ENCODE data around the gene CHTF18. TPM values are rescaled to one million over a fixed set of nuclear protein-coding genes. Genes with fewer than 3 reads are reported as not detected.

Gene CHTF18
- total and polyA plus RNA-seq, 2 donors (not counting 3 experiments of a cell fraction or from before 2014, with no cell fraction given), result 33.0 to 69.5 TPM

GRCh38 chr16:847151-847550, 58.7 kb downstream of the CHTF18 start:
- peaks cover 3% of the 10 kb centered on the region for H3K9me3 ChIP-seq (replicated peaks; ENCODE audit: control insufficient read depth, insufficient read depth, low read length)

More at GRCh38 chr16:847151-847550, 58.7 kb downstream of the CHTF18 start:
- no peaks in the 10 kb centered on the region for H3K36me3 ChIP-seq (ENCODE audit: control insufficient read depth in 2 of 2, extremely low read depth in 1 of 2, insufficient read depth in 2 of 2, low read length in 2 of 2)
- ChIA-PET POLR2A (no interaction called here), CTCF (no interaction called here)
- H3K79me2 ChIP-seq (ENCODE audit: control insufficient read depth, insufficient read depth, low read length), result no peaks in the 10 kb centered on the region
- H3K27ac ChIP-seq (ENCODE audit: insufficient read depth, low read depth, low read length), result no peak overlapping the region
- DNase-seq (ENCODE audit: low read depth, low spot score), result no peak
- H3K27me3 ChIP-seq (ENCODE audit: control insufficient read depth in 2 of 2, insufficient read depth in 2 of 2, low read length in 2 of 2), result no peaks in the 10 kb centered on the region
- H4K20me1 ChIP-seq (replicated peaks; ENCODE audit: control insufficient read depth, extremely low read depth, insufficient read depth, low read length), result no peaks in the 10 kb centered on the region
- no TSS peak for BruUV-seq (replicated peaks)
- no peak for FAIRE-seq
- no peak overlapping the region for H3K4me3 ChIP-seq (replicated peaks in 1 of 3; ENCODE audit: insufficient read depth in 1 of 3, low read depth in 1 of 3, low read length in 3 of 3)
- H3K4me2 ChIP-seq (ENCODE audit: insufficient read depth, low read length), result no peak overlapping the region
- no peak overlapping the region for H3K9ac ChIP-seq (replicated peaks; ENCODE audit: extremely low read depth, insufficient read depth, low read length)
- H2AFZ ChIP-seq (ENCODE audit: low read depth, low read length), result no peak overlapping the region
- TF ChIP-seq EZH2 (IDR thresholded peaks at IDR 0.05; ENCODE audit: borderline replicate concordance, low read depth, low read length, severe bottlenecking) (no peak), MAX (IDR thresholded peaks at IDR 0.05; ENCODE audit: insufficient read depth, insufficient read length) (no peak), GATA2 (IDR thresholded peaks at IDR 0.05; ENCODE audit: insufficient read depth, insufficient read length, low read depth, low read length) (no peak), POLR2A (IDR thresholded peaks at IDR 0.05; ENCODE audit: low read depth, low read length) (no peak), CTCF (IDR thresholded peaks at IDR 0.05; ENCODE audit: extremely low read depth in 1 of 2, insufficient read depth in 1 of 2, low read depth in 1 of 2, low read length in 2 of 2) (no peak), FOS (IDR thresholded peaks at IDR 0.05; ENCODE audit: borderline replicate concordance, insufficient read depth, low read length) (no peak), MYC (IDR thresholded peaks at IDR 0.05; ENCODE audit: low read depth, low read length) (no peak)
- dilution Hi-C loops (cut with MboI; ENCODE audit: extremely low pct_ligation_motif_present, low sequenced_read_pairs), result no loop called here
- H3K4me1 ChIP-seq (ENCODE audit: control insufficient read depth, extremely low read depth, insufficient read depth, low read length), result no peaks in the 10 kb centered on the region
- H3K9me1 ChIP-seq (replicated peaks; ENCODE audit: control insufficient read depth, extremely low read depth, insufficient read depth, low read length), result no peaks in the 10 kb centered on the region
- intact Hi-C loops (cut with micrococcal nuclease), result no loop called here

MicroRNAs within 50 kb of the gene (microRNA counts, 767-probe panel; counts per million panel counts)
- microRNA hsa-miR-662, result 723 counts per million, percentile 96 among the panel's probes with 10 or more counts

Small RNA genes within 50 kb of the gene (microRNA-seq; reads per million reads assigned to microRNA genes)
- gene MIR662 (ENCODE audit: borderline number of aligned reads, borderline replicate concordance), result not detected

Small RNA genes within 50 kb of the gene (small RNA-seq; reads per million reads assigned to genes)
- gene MIR662 (ENCODE audit: insufficient read depth, insufficient read length, low read depth, low replicate concordance), result not detected

Other genes with a start within 250 kb of the CHTF18 start
- not detected in 2 replicates for gene PRR35, start 228.2 kb upstream of the CHTF18 start, total RNA-seq
- not detected in 2 replicates for gene PRR35, start 228.2 kb upstream of the CHTF18 start, polyA plus RNA-seq
- gene NHLRC4, start 221.6 kb upstream of the CHTF18 start, total RNA-seq, result 0.30 and 0.73 TPM in 2 replicates
- 0.94 and 0.96 TPM in 2 replicates for gene NHLRC4, start 221.6 kb upstream of the CHTF18 start, polyA plus RNA-seq
- 56.8 and 67.7 TPM in 2 replicates for gene PIGQ, start 218.7 kb upstream of the CHTF18 start, total RNA-seq
- gene PIGQ, start 218.7 kb upstream of the CHTF18 start, polyA plus RNA-seq, result 66.9 and 82.9 TPM in 2 replicates
- gene RAB40C, start 198.6 kb upstream of the CHTF18 start, total RNA-seq, result 16.7 and 18.8 TPM in 2 replicates
- gene RAB40C, start 198.6 kb upstream of the CHTF18 start, polyA plus RNA-seq, result 12.4 and 16.3 TPM in 2 replicates
- 0.28 and 0.40 TPM in 2 replicates for gene WFIKKN1, start 157.6 kb upstream of the CHTF18 start, total RNA-seq
- gene WFIKKN1, start 157.6 kb upstream of the CHTF18 start, polyA plus RNA-seq, result 0.03 and 0.06 TPM in 2 replicates
- 112 and 114 TPM in 2 replicates for gene METTL26, start 152.3 kb upstream of the CHTF18 start, total RNA-seq
- 138 and 215 TPM in 2 replicates for gene METTL26, start 152.3 kb upstream of the CHTF18 start, polyA plus RNA-seq
- 12.9 and 17.1 TPM in 2 replicates for gene MCRIP2, start 146.8 kb upstream of the CHTF18 start, total RNA-seq
- 18.9 and 29.9 TPM in 2 replicates for gene MCRIP2, start 146.8 kb upstream of the CHTF18 start, polyA plus RNA-seq
- 50.0 and 51.8 TPM in 2 replicates for gene WDR90, start 139.3 kb upstream of the CHTF18 start, total RNA-seq
- gene WDR90, start 139.3 kb upstream of the CHTF18 start, polyA plus RNA-seq, result 22.2 and 29.2 TPM in 2 replicates
- 96.0 and 106 TPM in 2 replicates for gene RHOT2, start 120.5 kb upstream of the CHTF18 start, total RNA-seq
- 139 and 190 TPM in 2 replicates for gene RHOT2, start 120.5 kb upstream of the CHTF18 start, polyA plus RNA-seq
- 1.8 TPM in 2 replicates for gene RHBDL1, start 112.9 kb upstream of the CHTF18 start, total RNA-seq
- gene RHBDL1, start 112.9 kb upstream of the CHTF18 start, polyA plus RNA-seq, result 1.1 and 1.8 TPM in 2 replicates
- gene STUB1, start 108.2 kb upstream of the CHTF18 start, total RNA-seq, result 105 and 107 TPM in 2 replicates
- gene STUB1, start 108.2 kb upstream of the CHTF18 start, polyA plus RNA-seq, result 147 and 152 TPM in 2 replicates
- gene JMJD8, start 104.3 kb upstream of the CHTF18 start, total RNA-seq, result 53.4 and 55.1 TPM in 2 replicates
- 102 and 125 TPM in 2 replicates for gene JMJD8, start 104.3 kb upstream of the CHTF18 start, polyA plus RNA-seq
- gene WDR24, start 98.2 kb upstream of the CHTF18 start, total RNA-seq, result 9.9 and 11.2 TPM in 2 replicates
- gene WDR24, start 98.2 kb upstream of the CHTF18 start, polyA plus RNA-seq, result 9.9 and 14.1 TPM in 2 replicates
- gene FBXL16, start 82.8 kb upstream of the CHTF18 start, total RNA-seq, result 0.22 TPM in 1 of 2 replicates, not detected in the other
- 0.07 and 0.18 TPM in 2 replicates for gene FBXL16, start 82.8 kb upstream of the CHTF18 start, polyA plus RNA-seq
- gene METRN, start 73.5 kb upstream of the CHTF18 start, total RNA-seq, result 14.1 and 16.1 TPM in 2 replicates
- 10.0 and 23.4 TPM in 2 replicates for gene METRN, start 73.5 kb upstream of the CHTF18 start, polyA plus RNA-seq
- 26.1 and 29.1 TPM in 2 replicates for gene ANTKMT, start 67.5 kb upstream of the CHTF18 start, total RNA-seq
- 27.9 and 40.5 TPM in 2 replicates for gene ANTKMT, start 67.5 kb upstream of the CHTF18 start, polyA plus RNA-seq
- 0.53 and 1.3 TPM in 2 replicates for gene CCDC78, start 62.2 kb upstream of the CHTF18 start, total RNA-seq
- 0.50 and 1.2 TPM in 2 replicates for gene CCDC78, start 62.2 kb upstream of the CHTF18 start, polyA plus RNA-seq
- 5.9 and 6.8 TPM in 2 replicates for gene HAGHL, start 61.5 kb upstream of the CHTF18 start, total RNA-seq
- gene HAGHL, start 61.5 kb upstream of the CHTF18 start, polyA plus RNA-seq, result 6.3 and 8.5 TPM in 2 replicates
- gene CIAO3, start 47.6 kb upstream of the CHTF18 start, total RNA-seq, result 31.2 and 33.8 TPM in 2 replicates
- gene CIAO3, start 47.6 kb upstream of the CHTF18 start, polyA plus RNA-seq, result 23.1 and 29.1 TPM in 2 replicates
- gene MSLN, start 27.9 kb upstream of the CHTF18 start, total RNA-seq, result not detected in 2 replicates
- gene MSLN, start 27.9 kb upstream of the CHTF18 start, polyA plus RNA-seq, result not detected in 2 replicates
- gene RPUSD1, start 239 bp upstream of the CHTF18 start, total RNA-seq, result 42.3 and 46.2 TPM in 2 replicates
- gene RPUSD1, start 239 bp upstream of the CHTF18 start, polyA plus RNA-seq, result 55.8 and 69.0 TPM in 2 replicates
- not detected in 2 replicates for gene GNG13, start 12.1 kb downstream of the CHTF18 start, total RNA-seq
- not detected in 2 replicates for gene GNG13, start 12.1 kb downstream of the CHTF18 start, polyA plus RNA-seq
- gene LMF1, start 182.4 kb downstream of the CHTF18 start, total RNA-seq, result 12.5 and 17.8 TPM in 2 replicates
- gene LMF1, start 182.4 kb downstream of the CHTF18 start, polyA plus RNA-seq, result 14.3 and 17.8 TPM in 2 replicates
- gene SOX8, start 193.2 kb downstream of the CHTF18 start, total RNA-seq, result 0.42 and 0.53 TPM in 2 replicates
- gene SOX8, start 193.2 kb downstream of the CHTF18 start, polyA plus RNA-seq, result 0.52 and 0.72 TPM in 2 replicates

Measured in endothelial cell of umbilical vein (primary cell).